OCI-LY1 (cell line): Measurements from ENCODE around the gene FDXR.

Experiments
- EZH2 ChIP-seq: fragments of 200-600 bp; sonication (generic), shearing (Covaris generic); IDR thresholded peaks from 2 replicates; pipeline ENCODE4 v1.8.0; 2017; ENCODE audit warnings: borderline replicate concordance, mixed run types, mild to moderate bottlenecking, antibody characterized with exemption, low read length, moderate library complexity, mixed read lengths
- TF ChIP-seq, protein P1 (sequence below): fragments of 200-600 bp; sonication (generic), shearing (Covaris generic); IDR thresholded peaks from 2 replicates; pipeline ENCODE4 v1.5.1; 2017; ENCODE audit warnings: mild to moderate bottlenecking, antibody characterized with exemption, low read length, moderate library complexity, mixed read lengths

DNA sequence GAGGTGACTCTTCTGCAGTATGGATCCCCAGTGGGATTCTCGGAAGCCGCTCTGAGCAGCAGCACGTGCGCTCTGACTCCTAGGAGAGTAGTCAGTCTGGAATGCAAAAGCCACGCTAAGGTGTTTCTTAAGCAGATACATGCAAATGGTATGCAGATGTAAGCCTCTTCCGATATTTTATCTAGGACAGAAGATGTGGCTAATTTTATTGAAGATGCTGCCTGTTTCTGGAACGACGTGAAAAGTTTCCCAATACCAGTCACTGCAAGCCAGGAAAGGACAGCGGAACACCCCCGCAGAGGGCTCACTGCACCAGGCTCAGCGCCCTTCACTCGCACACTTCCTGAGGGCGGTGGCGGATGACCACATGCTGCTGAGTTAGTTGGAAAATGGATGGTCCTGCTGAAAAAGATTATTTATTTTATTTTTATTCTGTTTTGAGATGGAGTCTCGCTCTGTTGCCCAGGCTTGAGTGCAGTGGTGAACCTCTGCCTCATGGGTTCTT, 10.5 kb upstream of the FDXR start:
- TF ChIP-seq, protein P1, sequence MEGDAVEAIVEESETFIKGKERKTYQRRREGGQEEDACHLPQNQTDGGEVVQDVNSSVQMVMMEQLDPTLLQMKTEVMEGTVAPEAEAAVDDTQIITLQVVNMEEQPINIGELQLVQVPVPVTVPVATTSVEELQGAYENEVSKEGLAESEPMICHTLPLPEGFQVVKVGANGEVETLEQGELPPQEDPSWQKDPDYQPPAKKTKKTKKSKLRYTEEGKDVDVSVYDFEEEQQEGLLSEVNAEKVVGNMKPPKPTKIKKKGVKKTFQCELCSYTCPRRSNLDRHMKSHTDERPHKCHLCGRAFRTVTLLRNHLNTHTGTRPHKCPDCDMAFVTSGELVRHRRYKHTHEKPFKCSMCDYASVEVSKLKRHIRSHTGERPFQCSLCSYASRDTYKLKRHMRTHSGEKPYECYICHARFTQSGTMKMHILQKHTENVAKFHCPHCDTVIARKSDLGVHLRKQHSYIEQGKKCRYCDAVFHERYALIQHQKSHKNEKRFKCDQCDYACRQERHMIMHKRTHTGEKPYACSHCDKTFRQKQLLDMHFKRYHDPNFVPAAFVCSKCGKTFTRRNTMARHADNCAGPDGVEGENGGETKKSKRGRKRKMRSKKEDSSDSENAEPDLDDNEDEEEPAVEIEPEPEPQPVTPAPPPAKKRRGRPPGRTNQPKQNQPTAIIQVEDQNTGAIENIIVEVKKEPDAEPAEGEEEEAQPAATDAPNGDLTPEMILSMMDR, result no peak
- TF ChIP-seq EZH2, result no peak
